Endometrium (tissue), 2 donors: ENCODE measurements around the gene NELL1.

Experiments
- FAIRE-seq: peaks from 2 replicates; lab custom pipeline; 2012; peaks lifted over from hg19 to GRCh38; lab: Jason Lieb, UNC
- donor health status: control.
- donor health status: control.

Gene NELL1

DNA sequence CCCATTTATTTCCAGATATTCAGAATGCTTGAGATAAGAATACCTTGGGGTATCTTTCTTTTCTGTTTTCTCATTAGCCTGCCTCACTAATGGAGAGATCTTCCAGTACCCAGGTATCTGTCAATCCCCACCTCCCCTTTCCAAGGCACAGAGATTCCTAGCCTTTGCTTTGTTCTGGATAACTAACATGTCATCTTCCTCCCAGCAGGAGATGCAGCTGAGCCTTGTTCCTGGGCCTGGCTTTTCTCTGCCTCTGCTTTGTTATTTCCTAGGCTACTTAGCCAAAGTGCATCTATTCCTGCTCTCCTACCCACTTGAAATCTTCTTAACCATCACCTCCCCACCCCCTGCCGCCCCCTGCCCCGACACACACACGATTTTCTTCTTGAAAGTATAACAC lies 297.1 kb downstream of the NELL1 start:
- no peak for FAIRE-seq

DNA sequence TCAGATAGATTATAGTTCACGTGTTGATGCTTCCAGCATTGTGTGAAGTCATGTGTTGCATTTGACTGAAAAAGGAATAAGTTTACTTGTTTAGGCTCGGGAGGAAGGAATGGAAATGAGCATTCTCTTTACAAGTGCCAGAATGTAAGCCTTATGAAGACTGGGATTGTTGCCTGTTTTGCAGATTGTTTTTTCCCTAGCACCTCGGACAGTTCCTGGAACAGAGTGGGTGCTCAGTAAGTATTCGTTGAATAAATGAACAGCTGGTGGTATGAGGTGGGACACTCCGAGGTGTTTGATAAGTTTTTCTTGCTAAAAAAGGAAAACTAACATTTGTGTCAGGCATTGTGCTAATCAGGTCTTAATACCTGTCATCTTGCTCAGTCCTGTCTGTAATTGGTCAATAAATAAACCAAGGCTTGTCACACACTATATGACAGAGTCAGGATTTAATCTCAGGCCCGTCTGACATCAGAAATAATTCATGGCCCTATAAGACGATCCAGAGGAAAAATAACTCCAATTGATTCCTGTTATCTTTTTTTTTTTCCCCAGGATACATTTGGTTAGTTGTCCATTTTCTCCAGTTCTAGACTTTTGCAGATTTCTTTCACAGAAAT lies 304.7 kb downstream of the NELL1 start:
- no peak for FAIRE-seq

DNA sequence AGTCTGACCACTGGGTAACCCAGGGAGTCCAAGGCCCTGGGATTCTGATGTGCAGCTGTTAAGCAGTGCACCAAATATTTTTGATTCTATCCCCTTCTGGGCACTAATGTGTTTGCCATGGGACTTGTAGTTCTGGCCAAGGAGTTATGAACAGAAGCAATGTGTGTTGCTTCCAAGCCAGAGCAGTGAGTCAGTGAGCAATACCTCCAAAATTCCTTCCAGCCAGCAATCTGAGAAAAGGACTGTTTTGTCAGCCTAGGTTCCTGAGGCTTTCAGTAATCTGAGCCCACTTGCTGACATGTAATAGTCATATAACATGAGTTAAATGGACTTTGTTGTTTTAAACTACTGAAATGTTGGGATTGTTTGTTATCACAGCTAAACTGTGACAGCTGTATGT lies 311.4 kb downstream of the NELL1 start:
- FAIRE-seq: no peak

DNA sequence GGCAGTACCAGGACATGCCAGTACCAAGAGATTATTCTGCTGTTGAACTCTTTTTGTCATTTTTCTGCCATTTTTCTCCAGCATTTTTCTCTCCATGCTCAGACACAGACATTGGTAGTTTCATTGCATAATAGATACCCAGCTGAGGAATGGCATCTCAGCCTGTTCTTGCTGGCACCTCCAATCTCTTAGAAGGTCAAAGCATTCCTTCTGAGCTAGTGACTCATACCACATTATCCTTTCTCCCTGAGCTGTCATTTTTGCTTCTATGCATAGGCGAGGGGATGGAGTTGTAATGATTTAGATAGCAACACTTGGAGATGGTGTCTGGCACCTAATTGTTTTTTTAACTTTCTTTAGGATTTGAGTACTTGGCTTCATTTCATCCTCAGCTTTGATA lies 321.1 kb downstream of the NELL1 start:
- FAIRE-seq: no peak

DNA sequence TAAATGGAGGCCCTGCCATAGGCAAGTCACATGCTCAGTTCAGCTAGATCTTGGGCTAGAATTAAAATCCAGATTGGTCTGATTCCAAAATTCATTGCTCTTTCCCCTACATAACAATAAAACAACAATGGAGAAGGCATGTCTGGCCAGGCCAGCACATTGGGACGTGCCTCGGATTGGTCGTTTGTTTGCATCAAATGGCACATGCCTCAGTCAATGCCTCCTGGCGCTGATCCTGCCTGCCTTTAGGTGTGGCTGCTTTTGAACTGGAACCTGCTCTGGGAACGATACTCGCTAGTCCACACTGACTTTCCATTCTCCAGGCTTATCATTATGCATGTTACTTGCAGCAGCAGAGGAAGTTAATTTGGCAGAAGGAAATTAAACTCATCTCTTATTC lies 322.1 kb downstream of the NELL1 start:
- no peak for FAIRE-seq

DNA sequence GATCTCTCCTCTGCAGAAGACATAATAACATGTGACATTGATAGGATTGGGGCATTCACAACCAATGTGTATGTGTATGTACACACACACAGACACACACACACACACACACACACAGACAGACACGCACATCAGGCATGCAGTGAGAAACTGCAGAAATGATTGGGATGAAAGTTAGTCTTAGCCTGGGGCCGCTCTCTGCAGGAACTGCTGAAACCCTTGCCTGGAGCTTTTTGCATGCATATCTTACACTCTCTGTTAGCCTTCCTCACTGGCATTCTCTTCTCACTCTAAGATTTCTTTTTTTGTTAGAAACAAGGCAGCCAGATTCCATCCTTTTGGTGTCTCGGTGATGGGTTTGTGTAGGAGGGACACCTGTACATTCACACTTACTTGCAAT lies 337.9 kb downstream of the NELL1 start:
- no peak for FAIRE-seq

DNA sequence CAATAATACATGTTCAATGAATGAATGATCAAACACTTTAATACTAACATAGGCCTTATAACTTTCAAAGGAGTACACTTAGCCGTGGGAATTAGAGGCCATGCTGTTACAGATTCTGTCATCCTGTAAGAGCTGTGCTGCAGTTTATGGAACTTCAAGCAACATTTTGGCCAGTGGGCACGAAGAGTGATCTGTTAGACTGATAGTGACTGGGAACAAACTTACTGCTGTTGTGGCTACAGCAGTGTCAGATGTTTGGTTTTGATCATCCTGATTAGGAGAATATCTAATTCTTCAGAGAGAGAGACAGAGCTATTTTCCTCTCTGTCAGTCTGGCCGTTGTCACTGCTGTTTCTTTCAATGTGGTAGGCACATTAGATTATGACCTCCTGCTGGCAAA lies 348.9 kb downstream of the NELL1 start:
- FAIRE-seq: no peak

DNA sequence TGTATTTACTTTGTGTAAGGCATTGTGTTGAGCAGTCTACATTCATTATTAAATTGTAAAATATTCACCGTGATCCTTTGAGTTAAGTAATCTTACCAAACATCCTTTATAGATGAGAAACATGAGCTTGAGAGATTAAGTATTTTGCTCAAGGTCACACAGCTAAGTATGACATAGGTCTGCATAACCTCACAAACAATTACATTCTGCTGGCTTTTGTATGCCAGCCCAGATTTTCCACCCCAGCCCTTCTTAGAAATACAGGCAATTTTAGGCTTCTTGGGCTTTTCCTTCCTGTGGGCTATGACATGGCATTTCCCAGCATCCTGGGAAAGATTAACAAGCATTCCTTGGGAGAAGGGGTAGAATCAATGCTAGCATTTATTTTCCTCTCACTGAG lies 357.3 kb downstream of the NELL1 start:
- no peak for FAIRE-seq

DNA sequence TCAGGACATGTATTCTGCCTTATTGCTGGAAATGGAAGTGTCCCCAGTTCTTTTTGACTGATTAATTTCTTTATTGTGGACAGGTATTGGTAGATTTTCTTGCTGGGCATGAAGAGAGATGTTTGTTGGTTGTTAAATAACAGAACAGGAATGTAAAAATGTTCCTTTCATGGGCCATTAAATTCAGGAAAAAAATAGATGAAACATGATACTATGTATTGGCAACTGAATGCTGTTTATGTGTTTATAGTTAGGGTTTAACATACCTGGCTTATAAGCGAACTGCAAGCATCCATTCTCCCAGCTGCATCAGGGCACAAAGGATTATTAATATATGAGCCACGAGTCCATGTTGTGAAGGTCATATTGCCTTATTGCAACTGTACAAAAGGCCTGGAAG lies 368.5 kb downstream of the NELL1 start:
- no peak for FAIRE-seq

DNA sequence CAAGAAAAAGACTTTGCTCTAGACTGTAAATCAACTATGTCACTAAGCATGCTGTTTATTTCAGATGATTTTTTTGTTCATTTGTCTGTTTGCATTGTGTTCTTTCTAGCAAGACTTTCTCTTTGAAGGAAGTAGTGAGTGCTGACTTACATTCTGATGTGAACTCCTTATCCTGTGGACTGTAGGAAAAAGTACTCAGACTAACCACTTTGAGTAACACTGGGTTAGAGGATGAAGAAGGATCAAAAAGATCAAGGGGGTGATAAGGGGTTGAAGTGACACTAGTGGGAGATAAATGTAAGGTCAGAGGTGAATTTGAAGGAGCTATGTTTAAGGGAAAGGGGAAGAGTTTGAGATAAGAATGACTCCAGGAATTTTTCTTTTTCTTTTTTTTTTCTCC lies 369.4 kb downstream of the NELL1 start:
- no peak for FAIRE-seq

DNA sequence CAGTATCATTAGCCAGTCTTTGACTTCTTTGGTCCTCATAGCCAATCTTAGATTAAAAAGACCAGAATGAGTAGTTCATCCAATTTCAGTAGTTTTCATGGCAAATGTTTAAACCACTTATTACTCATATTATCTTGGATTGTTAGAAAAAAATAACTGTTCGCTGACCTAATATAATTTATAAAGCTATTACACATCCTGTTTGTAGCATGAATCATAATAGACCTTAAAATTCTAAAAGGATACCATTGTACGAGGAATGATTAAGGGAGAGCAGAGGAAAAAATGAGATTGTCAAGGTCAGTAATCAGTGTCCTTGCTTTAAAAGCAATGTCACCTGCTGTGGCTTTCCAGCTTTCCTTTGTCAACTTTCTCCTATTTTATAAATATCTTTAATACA lies 371.2 kb downstream of the NELL1 start:
- FAIRE-seq: no peak

DNA sequence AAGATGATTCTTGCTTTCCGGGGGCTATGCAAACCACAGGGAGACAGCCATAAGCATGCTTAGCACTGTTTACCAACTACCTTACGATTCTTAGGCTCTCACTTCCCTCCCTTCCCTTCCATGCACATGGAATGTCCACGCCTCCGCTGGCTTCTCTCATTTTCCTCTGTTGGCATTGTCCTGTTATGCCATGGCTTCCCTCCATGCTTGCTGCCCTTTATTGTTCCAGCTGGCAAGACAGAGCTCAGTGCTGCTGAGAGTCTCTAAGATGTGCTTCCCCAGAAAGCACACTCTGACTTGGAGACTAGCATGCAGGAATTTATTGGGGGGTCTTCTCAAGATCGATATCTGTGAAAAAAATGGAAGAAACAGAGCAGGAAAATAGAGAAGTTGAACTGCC lies 379.2 kb downstream of the NELL1 start:
- FAIRE-seq: no peak

DNA sequence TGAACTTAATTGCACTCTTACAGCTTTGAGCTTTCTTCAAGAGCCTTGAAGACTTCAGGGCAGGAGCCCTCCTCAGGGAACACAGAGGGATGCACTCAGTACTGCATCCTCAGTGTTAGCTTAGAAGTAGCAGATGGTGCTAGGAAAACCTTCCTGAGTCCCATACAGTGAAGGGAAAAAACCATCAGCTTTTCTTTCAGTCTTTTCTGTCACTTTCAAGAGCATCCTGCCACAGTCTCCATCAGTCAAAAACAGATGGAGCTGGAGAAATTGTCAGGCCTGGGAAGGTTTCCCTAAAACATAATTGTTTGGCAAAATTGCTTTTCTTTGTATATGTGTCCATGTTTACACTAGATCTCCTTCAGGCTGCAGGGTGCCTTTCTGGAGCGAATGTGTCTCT lies 384.1 kb downstream of the NELL1 start:
- no peak for FAIRE-seq

DNA sequence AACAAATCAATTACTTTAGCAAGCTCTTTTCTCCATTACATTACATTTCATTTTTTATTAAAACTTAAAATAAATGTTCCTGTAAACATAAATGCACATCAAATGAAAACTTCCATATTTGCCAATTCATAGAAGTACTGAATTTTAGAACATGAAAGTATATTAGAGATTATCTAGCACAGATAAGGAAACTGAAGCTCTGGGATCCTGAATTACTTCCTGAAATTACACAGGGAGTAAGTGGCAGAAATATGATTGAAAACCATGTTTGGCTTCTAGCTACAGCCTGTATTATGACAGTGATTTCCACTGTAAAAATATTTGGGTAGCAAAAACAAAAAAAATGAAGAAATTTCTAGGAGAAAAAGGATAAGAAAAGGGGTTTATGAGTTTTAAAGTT lies 387.3 kb downstream of the NELL1 start:
- FAIRE-seq: no peak

DNA sequence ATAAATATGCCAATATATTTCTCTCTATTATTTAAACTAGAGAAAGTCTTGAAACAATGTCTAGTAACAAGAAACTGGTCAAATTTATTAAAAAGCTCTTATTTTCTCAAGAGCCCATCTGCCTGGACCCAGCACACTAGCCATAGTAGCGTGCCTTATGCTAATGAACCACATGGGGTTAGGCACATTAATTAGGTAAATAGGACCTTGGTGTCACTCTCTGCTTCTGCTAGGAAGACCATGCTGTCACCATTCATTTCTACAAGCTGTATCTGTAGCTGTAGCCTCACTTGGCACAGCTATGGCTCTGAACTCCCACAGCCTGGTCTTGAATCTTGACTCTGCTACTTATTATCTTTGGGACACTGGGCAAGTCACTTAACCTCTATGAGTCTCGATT lies 390.5 kb downstream of the NELL1 start:
- no peak for FAIRE-seq

DNA sequence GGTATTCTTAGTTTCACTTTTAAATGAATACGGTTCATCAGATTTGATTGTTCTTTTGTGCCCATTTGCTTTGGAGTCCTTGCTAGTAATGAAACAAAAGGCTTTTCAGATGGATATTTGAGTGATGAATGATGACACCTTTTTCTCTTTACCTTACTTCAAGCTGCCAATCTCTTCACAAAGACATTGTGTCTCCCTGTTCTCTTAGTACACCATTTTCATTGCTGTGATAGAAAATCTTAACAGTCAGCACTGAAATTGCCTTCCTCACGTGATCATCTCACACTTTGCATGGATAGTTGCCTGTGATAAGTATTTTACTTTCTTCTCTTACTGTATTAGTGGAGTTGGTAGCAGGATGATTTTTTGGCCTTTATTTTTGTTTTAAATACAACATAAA lies 396.6 kb downstream of the NELL1 start:
- FAIRE-seq: no peak

DNA sequence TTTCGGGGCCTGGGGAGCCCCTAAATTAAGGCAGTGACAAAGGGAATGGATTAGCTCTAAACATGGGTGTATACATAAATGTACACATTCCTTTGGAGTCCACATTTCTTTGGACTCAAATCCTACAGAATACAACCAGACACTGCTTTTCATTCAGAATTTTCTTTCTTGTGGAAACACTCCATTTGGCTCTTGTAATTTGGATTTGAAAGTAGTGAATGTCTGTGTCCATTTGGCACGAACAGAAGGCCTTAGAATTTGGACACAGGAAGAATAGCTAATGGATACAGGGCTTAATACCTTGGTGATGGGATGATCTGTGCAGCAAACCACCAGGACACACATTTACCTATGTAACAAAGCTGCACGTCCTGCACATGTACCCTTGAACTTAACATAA lies 399.5 kb downstream of the NELL1 start:
- no peak for FAIRE-seq

DNA sequence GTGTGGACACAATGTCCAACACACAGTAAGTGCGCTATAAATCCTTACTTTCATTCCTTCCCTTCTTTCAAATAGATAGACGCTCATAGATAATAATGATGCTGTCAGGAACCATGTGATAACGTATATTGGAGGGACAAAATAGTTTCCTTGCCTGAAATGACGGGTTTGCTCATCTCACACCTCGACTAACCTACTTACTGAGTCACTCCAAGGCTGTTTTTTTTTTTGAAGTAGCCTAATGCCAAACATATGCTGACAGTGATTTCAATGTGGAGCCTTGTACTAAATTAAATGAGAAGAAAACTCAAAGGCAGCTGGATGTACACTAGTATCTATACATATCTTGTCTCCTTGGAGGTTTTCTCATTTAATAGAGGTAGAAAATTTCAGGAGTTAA lies 400.5 kb downstream of the NELL1 start:
- FAIRE-seq: no peak

DNA sequence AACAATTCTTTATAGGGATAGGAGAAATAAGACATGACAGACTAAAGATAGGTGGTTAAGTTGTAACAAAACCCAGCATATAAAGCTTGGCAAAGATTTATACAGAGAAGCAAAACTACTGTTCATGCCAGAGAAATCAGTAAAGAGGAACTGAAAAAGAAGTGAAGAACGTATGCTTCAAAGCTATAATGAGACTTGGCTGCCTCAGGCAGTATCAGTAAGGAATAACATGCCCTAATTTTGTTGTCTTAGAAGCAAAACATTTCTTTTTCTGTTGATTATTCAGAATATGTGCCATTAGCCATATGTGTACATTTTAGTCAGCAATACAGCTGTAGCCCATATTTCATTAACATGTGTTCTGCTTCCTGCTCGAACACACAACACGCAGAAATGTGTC lies 403.2 kb downstream of the NELL1 start:
- FAIRE-seq: no peak

DNA sequence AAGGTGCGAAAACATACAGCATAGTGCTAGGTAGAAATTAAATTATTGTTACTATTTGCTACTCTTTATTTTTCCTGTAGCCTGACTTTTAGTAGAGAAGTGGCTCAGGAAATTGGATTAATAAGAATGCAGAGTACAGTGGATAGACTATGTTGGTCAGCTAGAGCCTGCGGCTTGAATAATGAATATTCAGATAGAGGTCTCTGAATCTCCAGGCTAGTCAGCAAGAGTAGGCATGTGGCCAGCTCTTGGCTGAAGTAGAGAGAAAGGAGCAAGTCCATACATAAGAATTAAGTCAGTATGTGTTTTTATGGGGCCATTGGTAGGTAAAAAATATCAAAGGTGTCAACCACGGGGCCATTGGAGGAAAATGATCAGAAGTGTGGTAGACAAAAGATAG lies 413.5 kb downstream of the NELL1 start:
- FAIRE-seq: no peak

DNA sequence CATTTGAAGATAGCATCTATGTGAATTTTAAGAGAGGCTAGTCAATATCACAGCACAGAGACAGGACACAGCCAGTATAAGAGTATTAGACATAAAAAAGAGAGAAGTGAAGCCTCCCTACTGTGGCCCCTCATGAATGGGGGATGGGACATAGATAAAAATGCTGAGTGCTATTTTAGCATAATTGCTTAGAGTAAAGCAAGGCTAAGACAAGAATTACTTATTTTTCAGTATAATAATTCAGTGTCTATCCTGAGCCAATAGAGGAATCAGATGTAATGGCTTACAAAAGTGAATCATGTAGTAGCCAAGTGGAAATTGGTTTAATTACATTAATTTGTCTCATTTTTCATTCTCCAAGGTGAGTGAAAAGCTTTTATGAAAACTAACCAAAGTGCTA lies 419.5 kb downstream of the NELL1 start:
- FAIRE-seq: no peak

DNA sequence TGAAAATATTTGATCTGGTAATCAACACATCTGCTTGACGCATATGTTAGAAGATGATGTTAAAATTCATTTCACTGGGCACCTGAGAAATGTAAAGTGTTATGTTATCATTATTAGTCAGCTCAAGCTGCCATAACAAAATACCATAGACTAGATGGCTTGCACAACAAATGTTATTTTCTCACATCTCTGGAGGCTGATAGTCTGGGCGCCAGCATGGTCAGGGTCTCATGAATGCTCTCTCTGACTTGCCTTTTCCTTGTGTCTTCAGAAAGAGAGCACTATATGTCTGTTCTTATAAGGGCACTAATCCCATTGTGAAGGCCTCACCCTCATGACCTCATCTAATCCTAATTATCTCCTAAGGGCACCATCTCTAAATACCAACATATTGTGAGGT lies 435.3 kb downstream of the NELL1 start:
- no peak for FAIRE-seq

DNA sequence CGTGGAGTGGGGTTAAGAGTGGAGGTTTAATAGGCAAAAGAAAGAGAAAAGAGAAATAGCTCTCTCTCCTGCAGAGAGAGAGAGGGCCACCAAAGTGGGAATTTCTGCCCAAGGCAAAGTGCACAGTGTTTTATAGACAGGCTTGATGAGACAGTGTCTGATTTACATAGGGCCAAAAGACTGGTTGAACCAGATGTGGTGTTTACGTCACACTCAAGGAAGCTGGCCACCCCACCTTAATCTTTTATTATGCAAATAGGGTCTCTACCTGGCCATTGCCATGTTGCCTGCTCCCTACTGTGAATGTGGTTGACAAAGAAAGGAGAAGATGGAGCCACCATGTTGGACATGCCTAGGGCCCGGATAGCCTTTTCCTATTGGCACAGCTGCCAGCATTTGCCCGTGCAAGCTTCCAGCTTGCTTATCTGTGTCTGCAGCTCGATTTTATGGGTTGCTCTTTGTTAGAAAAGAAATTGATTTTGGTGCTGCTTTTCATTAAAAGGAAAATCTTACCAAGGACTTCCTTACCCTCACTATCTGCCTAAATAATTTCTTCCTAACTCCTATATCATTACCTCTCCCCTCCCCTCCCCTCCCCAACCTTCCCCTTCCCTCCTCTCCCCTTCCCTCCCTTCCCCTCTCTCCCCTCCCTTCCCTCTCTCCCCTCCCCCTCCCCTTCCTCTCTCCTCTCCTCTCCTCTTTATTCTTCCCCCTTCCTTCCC lies 436.0 kb downstream of the NELL1 start:
- no peak for FAIRE-seq

DNA sequence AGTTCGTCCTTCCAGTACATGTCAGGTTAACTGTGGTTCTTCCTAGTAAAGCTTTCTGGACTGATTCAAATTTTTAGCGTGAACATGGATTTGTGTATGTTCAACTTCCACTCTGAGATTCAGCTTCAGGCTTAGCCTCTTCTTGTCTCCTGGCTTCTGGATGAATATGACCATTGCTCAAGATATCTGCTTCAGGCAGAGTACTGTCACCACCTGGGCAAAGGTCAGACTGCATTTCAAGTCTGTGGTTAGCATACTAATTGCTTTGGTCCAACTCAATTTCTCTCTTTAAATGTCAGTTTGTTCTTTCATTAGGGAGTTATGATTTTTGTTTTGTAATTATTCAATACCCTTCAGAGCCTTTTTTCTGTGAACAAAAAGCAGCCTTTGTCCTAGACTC lies 440.0 kb downstream of the NELL1 start:
- no peak for FAIRE-seq
